Left kidney (tissue), 2 donors: Measurements from ENCODE around the gene SMARCA5. TPM values are rescaled to one million over a fixed set of nuclear protein-coding genes. Genes with fewer than 3 reads are reported as not detected.
A peak's percentile ranks its signal among the peaks of the same experiment; 100 is the strongest.

Experiments used
- DNase-seq: peaks from one replicate; pipeline ENCODE4 v3.0.0-alpha.2; 2013
- polyA plus RNA-seq: library from polyadenylated mRNA; unstranded; fragments of 120-200 nt; gene quantifications from one replicate; pipeline ENCODE4 v1.2.1, GENCODE V29; 2013; ENCODE audit not compliant: insufficient read length

SMARCA5 gene
- polyA plus RNA-seq, 1 donor, result 147 TPM

DNA sequence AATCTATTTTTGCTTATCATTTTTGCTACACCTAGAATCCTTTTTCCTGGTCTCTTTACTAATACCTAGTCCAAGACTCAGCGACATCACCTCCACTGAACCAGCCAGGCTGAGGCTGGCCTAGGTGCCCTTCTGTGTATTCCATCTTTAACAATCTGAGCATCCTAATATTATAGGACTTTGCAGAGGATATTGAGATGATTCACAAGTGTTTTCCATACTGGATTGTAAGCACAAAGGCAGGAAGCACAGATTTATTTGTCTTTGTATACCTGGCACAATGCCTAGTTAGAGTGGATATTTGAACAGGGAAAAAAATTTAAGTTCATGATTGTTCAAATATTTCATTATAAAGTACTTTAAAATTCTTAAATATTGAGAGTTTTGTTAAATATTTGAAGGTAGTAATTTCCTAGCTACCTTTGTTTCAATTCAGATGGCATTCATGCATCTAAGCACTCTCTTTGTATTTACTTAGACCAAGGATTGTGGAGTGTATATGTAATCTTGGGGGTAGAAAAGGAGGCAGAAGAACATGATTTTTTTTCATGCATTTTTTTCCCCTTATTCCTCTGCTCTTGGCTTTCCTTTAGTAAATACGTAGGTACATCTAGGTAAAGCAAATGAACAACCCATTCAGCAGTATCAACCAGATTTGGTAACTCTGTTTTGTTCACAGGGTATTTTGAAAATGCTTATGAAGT is 18.4 kb downstream of the SMARCA5 start:
- no peak for DNase-seq

GRCh38 chr4:143538979-143539669 is 25.6 kb downstream of the SMARCA5 start:
- DNase-seq, result no peak

GRCh38 chr4:143539670-143540023 is 26.1 kb downstream of the SMARCA5 start:
- DNase-seq, result no peak

GRCh38 chr4:143549928-143550327 is 36.4 kb downstream of the SMARCA5 start:
- no peak for DNase-seq

- no peak for DNase-seq
Measured at GRCh38 chr4:143554728-143555597, 41.5 kb downstream of the SMARCA5 start.

DNA sequence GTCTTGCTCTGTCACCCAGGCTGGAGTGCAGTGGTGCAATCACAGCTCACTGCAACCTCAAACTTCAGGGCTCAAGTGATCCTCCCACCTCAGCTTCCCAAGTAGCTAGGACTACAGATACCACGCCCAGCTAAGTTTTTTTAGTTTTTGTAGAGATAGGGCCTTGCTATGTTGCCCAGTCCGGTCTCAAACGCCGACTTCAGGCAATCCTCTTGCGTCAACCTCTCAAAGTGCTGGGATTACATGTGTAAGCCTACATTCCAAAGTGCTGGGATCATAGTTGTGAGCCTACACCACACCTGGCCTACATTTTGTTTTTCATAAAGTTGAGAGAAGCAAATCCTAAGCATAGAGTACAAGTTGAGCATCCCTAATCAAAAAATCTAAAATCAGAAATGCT is 42.2 kb downstream of the SMARCA5 start:
- DNase-seq, result no peak

DNA sequence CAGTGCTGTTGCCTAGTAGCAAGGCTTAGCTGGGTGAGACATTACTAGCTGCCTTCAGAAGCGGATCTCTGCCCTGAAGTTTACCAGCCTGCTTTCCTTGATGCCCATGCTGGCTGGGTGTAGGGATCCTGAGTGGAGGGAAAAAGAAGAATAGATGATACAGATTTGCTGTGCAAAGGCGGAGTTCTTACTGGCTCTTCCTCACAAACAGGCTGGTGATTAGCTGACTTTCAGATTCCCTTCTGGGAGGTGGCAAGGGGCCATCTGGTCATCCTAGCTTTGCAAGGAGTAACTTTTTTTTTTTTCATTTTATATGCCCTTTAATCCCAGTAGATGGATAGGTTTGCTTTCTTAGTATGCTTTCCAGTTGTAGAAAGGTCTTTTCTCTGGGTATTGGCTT is 44.8 kb downstream of the SMARCA5 start:
- DNase-seq, result no peak

DNA sequence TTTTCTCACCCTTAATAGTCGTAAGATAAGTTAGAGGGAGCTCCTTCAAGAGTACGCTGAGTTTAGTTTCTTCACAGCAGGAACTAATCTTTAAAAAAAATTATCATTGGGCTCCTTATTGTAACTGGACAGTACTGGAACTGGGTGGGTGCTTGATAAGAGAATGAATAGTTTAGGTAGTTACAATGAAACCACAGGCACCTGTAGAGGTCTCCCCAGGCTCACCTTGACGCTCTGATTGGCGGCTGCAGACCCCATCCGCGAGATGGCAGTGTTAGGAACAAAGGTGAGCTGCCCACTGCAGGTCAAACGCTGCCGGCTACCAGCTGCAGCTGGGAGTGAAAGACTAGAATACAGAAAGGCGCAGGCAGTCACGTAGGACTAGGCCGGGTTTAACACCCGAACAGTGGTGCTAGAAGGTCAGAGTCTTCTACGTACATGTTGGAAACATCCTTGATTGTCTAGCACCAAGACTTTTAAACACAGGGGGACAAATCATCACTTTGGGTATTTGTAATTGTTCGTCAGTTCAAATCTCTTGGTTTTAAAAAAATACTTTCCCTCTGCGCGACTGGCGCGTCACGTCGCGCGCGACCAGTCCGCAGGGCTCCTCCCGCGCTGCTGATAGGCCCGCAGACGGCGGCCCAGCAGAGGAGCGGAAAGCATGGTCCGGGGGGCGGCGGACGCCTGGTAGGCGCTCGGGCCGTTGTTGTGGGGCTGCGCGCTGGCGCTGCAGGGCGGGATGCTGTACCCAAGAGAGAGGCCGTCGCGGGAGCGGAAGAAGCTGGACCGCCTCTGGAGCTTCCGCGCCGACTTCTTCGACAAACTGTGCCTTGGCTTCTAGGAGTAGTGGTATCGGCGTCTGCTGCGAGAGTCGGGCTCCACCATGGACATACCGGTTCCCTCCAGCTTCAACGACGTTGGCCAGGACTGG is 45.6 kb downstream of the SMARCA5 start:
- peak; percentile 85 for DNase-seq

DNA sequence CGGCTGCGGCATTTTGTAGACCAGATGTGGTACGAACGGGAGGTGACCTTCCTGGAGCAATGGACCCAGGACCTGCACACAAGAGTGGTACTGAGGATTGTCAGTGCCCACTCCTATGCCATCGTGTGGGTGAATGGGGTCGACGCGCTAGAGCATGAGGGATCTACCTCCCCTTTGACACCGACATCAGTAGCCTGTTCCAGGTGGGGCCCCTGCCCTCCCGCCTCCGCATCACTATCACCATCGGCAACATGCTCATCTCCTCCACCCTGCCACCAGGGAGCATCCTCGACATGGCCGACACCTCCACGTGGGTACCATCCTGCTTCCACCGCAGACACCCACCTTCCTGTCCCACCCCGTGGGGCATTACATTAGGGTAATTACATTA is 46.2 kb downstream of the SMARCA5 start:
- DNase-seq, result no peak

- DNase-seq, result no peak
Measured at GRCh38 chr4:143564472-143564871, 51.0 kb downstream of the SMARCA5 start.

- no peak for DNase-seq
Measured at GRCh38 chr4:143575331-143575730, 61.8 kb downstream of the SMARCA5 start.

DNA sequence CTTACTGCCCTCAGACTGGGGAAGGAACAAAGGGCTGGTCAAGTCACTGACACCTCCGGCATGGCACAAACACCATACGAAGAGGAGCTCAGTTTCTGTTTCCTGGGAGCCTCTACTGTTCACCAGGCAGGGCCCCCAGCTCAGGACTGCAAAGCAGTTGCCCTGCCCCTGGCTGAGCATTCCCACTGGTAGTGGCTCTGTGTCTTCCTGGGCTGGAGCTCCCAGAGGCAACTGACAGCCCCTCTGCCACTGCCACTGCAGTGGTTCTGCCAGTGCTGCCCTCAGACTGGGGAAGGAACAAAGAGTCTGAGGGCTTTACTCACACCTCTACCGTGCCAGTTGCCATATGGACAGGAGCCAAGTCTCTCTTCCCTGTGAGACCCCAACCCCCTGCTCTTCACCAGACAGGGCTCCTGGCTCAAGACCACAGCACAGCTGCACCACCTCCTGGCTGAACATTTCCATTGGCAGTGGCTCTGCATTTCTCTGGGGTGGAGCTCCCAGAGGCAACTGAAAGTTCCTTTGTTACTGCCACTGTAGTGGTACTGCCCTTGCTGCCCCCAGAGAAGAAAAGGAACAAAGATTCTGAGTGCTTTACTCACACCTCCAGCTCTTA is 67.9 kb downstream of the SMARCA5 start:
- DNase-seq, result no peak

DNA sequence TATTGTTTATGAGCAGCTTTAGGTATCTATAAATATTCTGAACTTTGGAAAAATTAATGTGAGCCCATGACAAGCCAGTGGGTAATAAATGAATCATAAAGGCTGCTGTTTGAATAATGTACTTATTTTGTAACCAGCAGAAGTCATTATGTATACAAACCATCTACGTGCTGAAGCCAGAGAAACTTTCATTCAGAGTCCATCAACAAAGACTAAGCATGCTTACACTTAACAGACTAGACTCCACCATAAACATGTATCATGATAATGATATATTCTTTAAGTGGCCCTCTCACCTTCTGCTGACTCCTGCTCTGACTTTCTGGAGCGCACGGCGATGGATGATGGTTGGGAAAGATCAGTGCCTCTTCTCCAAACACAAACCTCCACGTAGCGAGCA is 72.0 kb downstream of the SMARCA5 start:
- no peak for DNase-seq

DNA sequence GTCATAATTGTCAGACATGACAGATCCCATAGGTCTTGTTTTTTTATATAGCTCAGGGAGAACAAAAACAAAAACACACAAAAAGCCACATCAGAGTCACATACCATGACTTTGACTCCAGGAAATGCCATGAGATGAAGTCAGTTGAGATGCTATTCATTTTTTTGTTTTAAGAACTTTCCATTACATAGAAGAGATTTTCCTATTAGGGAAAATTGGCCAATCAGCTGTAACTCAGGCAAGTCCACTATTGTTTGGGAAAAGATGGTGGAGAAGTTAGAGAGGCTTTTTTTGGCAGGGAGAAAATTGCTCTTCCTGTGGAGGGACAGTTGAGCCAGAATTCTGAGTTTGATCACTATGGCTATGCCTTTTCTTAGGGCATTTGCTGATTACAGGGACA is 72.6 kb downstream of the SMARCA5 start:
- DNase-seq, result no peak

DNA sequence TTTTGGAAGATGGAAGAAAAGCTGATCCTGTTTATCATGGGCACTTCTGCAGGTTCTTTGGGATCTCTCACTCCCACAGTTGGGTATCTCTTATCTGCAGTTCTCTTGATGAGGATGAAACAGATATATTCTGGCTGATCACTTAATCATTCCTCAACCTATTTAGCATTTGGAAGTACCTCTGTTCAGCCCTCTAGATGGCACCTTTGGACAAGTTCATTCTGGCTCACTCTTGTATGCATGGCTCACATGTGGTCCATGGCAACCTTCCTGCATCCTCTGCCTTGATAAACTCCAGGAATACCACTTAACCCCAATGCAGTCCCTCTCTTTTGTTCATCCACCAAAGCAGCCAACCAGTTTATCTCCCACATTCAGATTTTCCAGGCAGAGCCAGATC is 74.2 kb downstream of the SMARCA5 start:
- no peak for DNase-seq

DNA sequence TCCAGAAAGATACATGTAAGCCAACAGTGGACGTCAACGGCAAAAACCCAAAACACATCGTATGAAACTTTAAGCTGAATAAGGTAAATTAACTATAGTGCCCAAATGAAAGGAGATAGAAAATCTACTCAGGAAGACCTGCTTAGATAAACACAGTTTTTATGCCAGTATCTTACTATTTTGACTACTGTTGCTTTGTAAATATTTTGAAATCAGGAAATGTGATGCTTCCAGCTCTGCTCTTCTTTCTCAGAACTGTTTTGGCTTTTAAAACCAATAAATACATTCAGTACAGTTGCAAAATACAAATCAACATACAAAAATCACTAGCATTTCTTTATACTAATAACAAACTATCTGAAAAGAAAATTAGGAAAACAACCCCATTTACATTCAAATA is 83.8 kb downstream of the SMARCA5 start:
- no peak for DNase-seq

GRCh38 chr4:143598816-143599215 is 85.3 kb downstream of the SMARCA5 start:
- DNase-seq, result no peak

GRCh38 chr4:143599827-143600226 is 86.3 kb downstream of the SMARCA5 start:
- DNase-seq, result no peak

DNA sequence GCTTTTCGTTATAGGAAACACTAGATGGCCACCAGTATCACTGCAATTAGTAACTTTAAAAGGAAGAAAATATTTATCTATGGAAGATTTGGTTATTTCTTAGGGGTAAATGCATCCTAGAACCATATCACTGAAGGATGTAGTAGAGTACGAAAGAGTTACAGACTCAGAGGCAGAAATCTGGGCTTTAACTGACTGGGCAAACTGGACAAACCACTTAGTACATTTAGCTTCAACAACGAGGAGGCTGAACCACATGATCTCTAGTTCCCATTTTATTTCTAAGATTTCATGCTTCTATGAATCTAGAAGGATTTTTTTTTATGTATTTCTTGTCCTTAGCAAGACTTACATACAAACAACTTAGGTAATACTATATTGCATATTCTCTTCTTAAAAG is 93.0 kb downstream of the SMARCA5 start:
- no peak for DNase-seq
